Measurements from ENCODE around the gene GRIN2C. TPM values are rescaled to one million over a fixed set of nuclear protein-coding genes. Genes with fewer than 3 reads are reported as not detected.

GRIN2C gene
- total and polyA plus RNA-seq, 2 donors (not counting 3 experiments of a cell fraction or from before 2014, with no cell fraction given) = 0.04 to 0.60 TPM

GRCh38 chr17:74883241-74883745, 23.6 kb upstream of the GRIN2C start:
- CTCF ChIA-PET = no interaction called here
- Histone ChIP-seq H2AFZ (ENCODE audit: low read depth, low read length) (no peak overlapping the region), H3K4me1 (ENCODE audit: control insufficient read depth, extremely low read depth, insufficient read depth, low read length) (no peaks in the 10 kb centered on the region), H3K79me2 (ENCODE audit: control insufficient read depth, insufficient read depth, low read length) (no peaks in the 10 kb centered on the region), H3K9ac (replicated peaks; ENCODE audit: extremely low read depth, insufficient read depth, low read length) (no peak overlapping the region), H3K36me3 (ENCODE audit: control insufficient read depth in 2 of 2, extremely low read depth in 1 of 2, insufficient read depth in 2 of 2, low read length in 2 of 2) (no peaks in the 10 kb centered on the region), H3K4me3 (replicated peaks in 1 of 3; ENCODE audit: insufficient read depth in 1 of 3, low read depth in 1 of 3, low read length in 3 of 3) (no peak overlapping the region), H3K9me3 (replicated peaks; ENCODE audit: control insufficient read depth, insufficient read depth, low read length) (no peaks in the 10 kb centered on the region), H4K20me1 (replicated peaks; ENCODE audit: control insufficient read depth, extremely low read depth, insufficient read depth, low read length) (no peaks in the 10 kb centered on the region), H3K27me3 (ENCODE audit: control insufficient read depth in 2 of 2, insufficient read depth in 2 of 2, low read length in 2 of 2) (no peaks in the 10 kb centered on the region), H3K9me1 (replicated peaks; ENCODE audit: control insufficient read depth, extremely low read depth, insufficient read depth, low read length) (no peaks in the 10 kb centered on the region), H3K4me2 (ENCODE audit: insufficient read depth, low read length) (no peak overlapping the region), H3K27ac (ENCODE audit: insufficient read depth, low read depth, low read length) (no peak overlapping the region)
- POLR2A ChIA-PET = no interaction called here
- dilution Hi-C loops (cut with MboI; ENCODE audit: extremely low pct_ligation_motif_present, low sequenced_read_pairs) (no loop called here), intact Hi-C loops (cut with micrococcal nuclease) (no loop called here)
- BruUV-seq (replicated peaks) = no TSS peak
- no peak for DNase-seq (ENCODE audit: low read depth, low spot score)
- FAIRE-seq = no peak
- TF ChIP-seq POLR2A (IDR thresholded peaks at IDR 0.05; ENCODE audit: low read depth, low read length) (no peak), MAX (IDR thresholded peaks at IDR 0.05; ENCODE audit: insufficient read depth, insufficient read length) (no peak)

GRCh38 chr17:74882517-74883240, 23.0 kb upstream of the GRIN2C start:
- Histone ChIP-seq H3K79me2 (ENCODE audit: control insufficient read depth, insufficient read depth, low read length) (no peaks in the 10 kb centered on the region), H3K27ac (ENCODE audit: insufficient read depth, low read depth, low read length) (no peak overlapping the region), H3K4me1 (ENCODE audit: control insufficient read depth, extremely low read depth, insufficient read depth, low read length) (no peaks in the 10 kb centered on the region), H3K9me1 (replicated peaks; ENCODE audit: control insufficient read depth, extremely low read depth, insufficient read depth, low read length) (no peaks in the 10 kb centered on the region), H4K20me1 (replicated peaks; ENCODE audit: control insufficient read depth, extremely low read depth, insufficient read depth, low read length) (no peaks in the 10 kb centered on the region), H3K36me3 (ENCODE audit: control insufficient read depth in 2 of 2, extremely low read depth in 1 of 2, insufficient read depth in 2 of 2, low read length in 2 of 2) (no peaks in the 10 kb centered on the region), H3K27me3 (ENCODE audit: control insufficient read depth in 2 of 2, insufficient read depth in 2 of 2, low read length in 2 of 2) (no peaks in the 10 kb centered on the region), H3K4me2 (ENCODE audit: insufficient read depth, low read length) (no peak overlapping the region), H2AFZ (ENCODE audit: low read depth, low read length) (no peak overlapping the region), H3K9ac (replicated peaks; ENCODE audit: extremely low read depth, insufficient read depth, low read length) (no peak overlapping the region), H3K9me3 (replicated peaks; ENCODE audit: control insufficient read depth, insufficient read depth, low read length) (no peaks in the 10 kb centered on the region), H3K4me3 (replicated peaks in 1 of 3; ENCODE audit: insufficient read depth in 1 of 3, low read depth in 1 of 3, low read length in 3 of 3) (no peak overlapping the region)
- ChIA-PET POLR2A (interaction anchor here (1.4 kb wide), 1 partner anchor 10 kb away, joined by 6 read pairs; the partner anchor contains the start of gene FDXR), CTCF (no interaction called here)
- TF ChIP-seq CTCF (IDR thresholded peaks at IDR 0.05; ENCODE audit: extremely low read depth in 1 of 2, insufficient read depth in 1 of 2, low read depth in 1 of 2, low read length in 2 of 2) = no peak
- FAIRE-seq (no peak), DNase-seq (ENCODE audit: low read depth, low spot score) (no peak)
- intact Hi-C loops (cut with micrococcal nuclease) = no loop called here
- dilution Hi-C loops (cut with MboI; ENCODE audit: extremely low pct_ligation_motif_present, low sequenced_read_pairs) = no loop called here
- BruUV-seq (replicated peaks) = no TSS peak
